Measurements from ENCODE around the gene SLC17A2.

The SLC17A2 gene

GRCh38 chr6:25930532-25931410, at the start of gene SLC17A2:
Gene SLC17A2 (minus strand): TSS chr6:25930691. CDS start chr6:25925796, 4,895 bp downstream.
- no peak for DNase-seq (ENCODE audit: low spot score)

GRCh38 chr6:25975923-25976560, 45.6 kb upstream of the SLC17A2 start:
- no peak for DNase-seq (ENCODE audit: low spot score)

- DNase-seq (ENCODE audit: low spot score), result no peak
Observed at GRCh38 chr6:25973923-25974555, 43.5 kb upstream of the SLC17A2 start.

- DNase-seq (ENCODE audit: low spot score), result no peak
Observed at GRCh38 chr6:25972902-25973301, 42.4 kb upstream of the SLC17A2 start.

GRCh38 chr6:25972128-25972527, 41.6 kb upstream of the SLC17A2 start:
- DNase-seq (ENCODE audit: low spot score), result no peak

- no peak for DNase-seq (ENCODE audit: low spot score)
Observed at GRCh38 chr6:25971187-25971821, 40.8 kb upstream of the SLC17A2 start.

GRCh38 chr6:25968769-25969168, 38.3 kb upstream of the SLC17A2 start:
- DNase-seq (ENCODE audit: low spot score), result no peak

- no peak for DNase-seq (ENCODE audit: low spot score)
Observed at GRCh38 chr6:25966711-25967110, 36.2 kb upstream of the SLC17A2 start.

- DNase-seq (ENCODE audit: low spot score), result no peak
Observed at GRCh38 chr6:25965058-25965457, 34.6 kb upstream of the SLC17A2 start.

GRCh38 chr6:25963426-25964123, 33.1 kb upstream of the SLC17A2 start:
- DNase-seq (ENCODE audit: low spot score), result no peak

GRCh38 chr6:25962149-25963127, 31.9 kb upstream of the SLC17A2 start, which contains the start of gene TRIM38:
Gene TRIM38 (plus strand): TSS chr6:25962802. CDS start chr6:25966523, 3,721 bp downstream.
- DNase-seq (ENCODE audit: low spot score), result peak; percentile 65

GRCh38 chr6:25961619-25962148, 31.2 kb upstream of the SLC17A2 start:
- DNase-seq (ENCODE audit: low spot score), result no peak

GRCh38 chr6:25960734-25961133, 30.2 kb upstream of the SLC17A2 start:
- no peak for DNase-seq (ENCODE audit: low spot score)

- no peak for DNase-seq (ENCODE audit: low spot score)
Observed at GRCh38 chr6:25959890-25960536, 29.5 kb upstream of the SLC17A2 start.

GRCh38 chr6:25958700-25959162, 28.2 kb upstream of the SLC17A2 start:
- no peak for DNase-seq (ENCODE audit: low spot score)

GRCh38 chr6:25956226-25956625, 25.7 kb upstream of the SLC17A2 start:
- DNase-seq (ENCODE audit: low spot score), result no peak

GRCh38 chr6:25954756-25955155, 24.3 kb upstream of the SLC17A2 start:
- no peak for DNase-seq (ENCODE audit: low spot score)

- DNase-seq (ENCODE audit: low spot score), result no peak
Observed at GRCh38 chr6:25953733-25954132, 23.2 kb upstream of the SLC17A2 start.

- DNase-seq (ENCODE audit: low spot score), result no peak
Observed at GRCh38 chr6:25952535-25952934, 22.0 kb upstream of the SLC17A2 start.

All from putamen (tissue), 1 donor.